ENCODE measurements around the gene LDAH. TPM values are rescaled to one million over a fixed set of nuclear protein-coding genes. Genes with fewer than 3 reads are reported as not detected.

LDAH gene
- total RNA-seq, 1 donor from 2014 or later: 18.3 TPM

- no peak overlapping the region for H3K4me3 ChIP-seq
- H3K9me3 ChIP-seq: no peaks in the 10 kb centered on the region
- no peak overlapping the region for H3K27ac ChIP-seq
- no peaks in the 10 kb centered on the region for H3K27me3 ChIP-seq (ENCODE audit: low read depth)
- no peaks in the 10 kb centered on the region for H3K4me1 ChIP-seq
- no peak for TF ChIP-seq CTCF (IDR thresholded peaks at IDR 0.05)
- H3K36me3 ChIP-seq: peaks cover 17% of the 10 kb centered on the region
- ATAC-seq: peak; percentile 68 to 78
- intact Hi-C loops (cut with DNase I): no loop called here
- no peak for DNase-seq
Measured at GRCh38 chr2:20689428-20690264, 133.3 kb downstream of the LDAH start.

GRCh38 chr2:20687260-20687832 lies 135.6 kb downstream of the LDAH start:
- Histone ChIP-seq H3K9me3 (no peaks in the 10 kb centered on the region), H3K27ac (no peak overlapping the region), H3K36me3 (peaks cover 12% of the 10 kb centered on the region), H3K4me3 (no peak overlapping the region), H3K27me3 (ENCODE audit: low read depth) (no peaks in the 10 kb centered on the region), H3K4me1 (no peaks in the 10 kb centered on the region)
- intact Hi-C loops (cut with DNase I): no loop called here
- no peak for TF ChIP-seq CTCF (IDR thresholded peaks at IDR 0.05)
- DNase-seq (no peak), ATAC-seq (no peak)

- no peaks in the 10 kb centered on the region for H3K4me1 ChIP-seq
- no peak for DNase-seq
- intact Hi-C loops (cut with DNase I): no loop called here
- no peak overlapping the region for H3K4me3 ChIP-seq
- no peak overlapping the region for H3K27ac ChIP-seq
- H3K9me3 ChIP-seq: no peaks in the 10 kb centered on the region
- peaks cover 16% of the 10 kb centered on the region for H3K36me3 ChIP-seq
- no peaks in the 10 kb centered on the region for H3K27me3 ChIP-seq (ENCODE audit: low read depth)
- no peak for TF ChIP-seq CTCF (IDR thresholded peaks at IDR 0.05)
- ATAC-seq: no peak
Measured at GRCh38 chr2:20684581-20685063, 138.3 kb downstream of the LDAH start.

GRCh38 chr2:20682167-20682920 lies 140.6 kb downstream of the LDAH start:
- H3K9me3 ChIP-seq: no peaks in the 10 kb centered on the region
- H3K36me3 ChIP-seq: peaks cover 16% of the 10 kb centered on the region
- no peak for DNase-seq
- no peak overlapping the region for H3K4me3 ChIP-seq
- intact Hi-C loops (cut with DNase I): no loop called here
- ATAC-seq: peak; percentile 36 to 70
- no peaks in the 10 kb centered on the region for H3K4me1 ChIP-seq
- no peak overlapping the region for H3K27ac ChIP-seq
- H3K27me3 ChIP-seq (ENCODE audit: low read depth): no peaks in the 10 kb centered on the region
- peak; percentile 52 for TF ChIP-seq CTCF (IDR thresholded peaks at IDR 0.05)

- no peak for TF ChIP-seq CTCF (IDR thresholded peaks at IDR 0.05)
- intact Hi-C loops (cut with DNase I): no loop called here
- no peaks in the 10 kb centered on the region for H3K27me3 ChIP-seq (ENCODE audit: low read depth)
- no peak overlapping the region for H3K4me3 ChIP-seq
- no peak for DNase-seq
- no peak for ATAC-seq
- peaks cover 13% of the 10 kb centered on the region for H3K36me3 ChIP-seq
- no peak overlapping the region for H3K27ac ChIP-seq
- H3K9me3 ChIP-seq: no peaks in the 10 kb centered on the region
- no peaks in the 10 kb centered on the region for H3K4me1 ChIP-seq
Measured at GRCh38 chr2:20680744-20681375, 142.0 kb downstream of the LDAH start.
